HepG2 (cell line): Measurements from ENCODE around the gene CSNK1G1. TPM values are rescaled to one million over a fixed set of nuclear protein-coding genes. Genes with fewer than 3 reads are reported as not detected.

Source experiments
- GTF2F1 ChIP-seq: fragments of 150-350 bp; IDR thresholded peaks from 2 replicates; pipeline ENCODE4 v1.6.1; 2014; ENCODE audit warnings: low read length
- HMGXB3 ChIP-seq: sonication (generic); formaldehyde crosslinking; IDR thresholded peaks from 2 replicates; pipeline ENCODE4 v1.4.0; 2020; ENCODE audit warnings: missing genetic modification reagents, borderline replicate concordance
- HNF1B ChIP-seq: sonication (generic); formaldehyde crosslinking; IDR thresholded peaks from 2 replicates; pipeline ENCODE4 v1.5.1; 2020; ENCODE audit warnings: mild to moderate bottlenecking, moderate library complexity, missing genetic modification reagents
- IRF2 ChIP-seq: IDR thresholded peaks from 2 replicates; pipeline ENCODE4 v1.6.1; 2018; ENCODE audit warnings: missing genetic modification reagents, missing compliant biosample characterization
- NR0B2 ChIP-seq: sonication (generic); formaldehyde crosslinking; IDR thresholded peaks from 2 replicates; pipeline ENCODE4 v1.4.0; 2020; ENCODE audit warnings: mild to moderate bottlenecking, missing genetic modification reagents
- SMAD9 ChIP-seq: sonication (generic); formaldehyde crosslinking; IDR thresholded peaks from 2 replicates; pipeline ENCODE4 v1.5.1; 2020; ENCODE audit warnings: mild to moderate bottlenecking, missing genetic modification reagents
- SNAPC5 ChIP-seq: sonication (generic); formaldehyde crosslinking; IDR thresholded peaks from 2 replicates; pipeline ENCODE4 v1.8.1; 2023; ENCODE audit warnings: mild to moderate bottlenecking, missing genetic modification reagents, borderline replicate concordance
- ZBTB25 ChIP-seq: IDR thresholded peaks from 2 replicates; pipeline ENCODE4 v1.6.1; 2018; ENCODE audit warnings: missing genetic modification reagents
- ZBTB26 ChIP-seq: IDR thresholded peaks from 2 replicates; pipeline ENCODE4 v1.6.1; 2016; ENCODE audit warnings: missing compliant biosample characterization, missing genetic modification reagents, borderline replicate concordance
- ZNF646 ChIP-seq: sonication (generic); formaldehyde crosslinking; IDR thresholded peaks from 2 replicates; pipeline ENCODE4 v1.9.0; 2021; ENCODE audit warnings: mild to moderate bottlenecking, missing genetic modification reagents
- ZNF841 ChIP-seq: sonication (generic); formaldehyde crosslinking; IDR thresholded peaks from 2 replicates; pipeline ENCODE4 v1.8.1; 2023; ENCODE audit warnings: missing genetic modification reagents, borderline replicate concordance
- polyA plus RNA-seq, 8 experiments: library from polyadenylated mRNA; depleted of rRNA in 3 of 8; stranded (reverse) in 7 of 8; unstranded in 1 of 8; fragments of >200 nt; fragmentation: Illumina TruSeq in 4 of 8; extraction: Trizol in 4 of 8; gene quantifications; 2 replicates each; pipeline versions ENCODE4 v1.2.1 to v1.2.3, GENCODE V29; 2011 to 2016; ENCODE audit warnings: low read depth in 4 of 8, missing spikeins in 1 of 8, mixed read lengths in 1 of 8; ENCODE audit not compliant: insufficient read depth in 1 of 8
- total RNA-seq, 5 experiments: library from RNA; depleted of rRNA; stranded (reverse); fragments of >200 nt; fragmentation: Illumina TruSeq; extraction: Trizol; gene quantifications; 2 replicates each; pipeline ENCODE4 v1.2.3, GENCODE V29; 2016; ENCODE audit warnings: low read depth in 1 of 5

Gene CSNK1G1
- total and polyA plus RNA-seq, 2 of the 13 experiments (the other 11 are each of a cell fraction or from before 2014, with no cell fraction given): 8.5 to 12.6 TPM

- TF ChIP-seq NR0B2 (CRISPR knock-in tag) (0 out of 2 replicates have a peak, but pooled peaks have one; percentile 34), IRF2 (CRISPR knock-in tag) (peak; percentile 60; the same call in 1 of the 2 replicates), SNAPC5 (CRISPR knock-in tag) (no peak), ZBTB25 (CRISPR knock-in tag) (no peak), SMAD9 (no peak), ZNF646 (CRISPR knock-in tag) (no peak), ZNF841 (CRISPR knock-in tag) (no peak), GTF2F1 (no peak), HNF1B (CRISPR knock-in tag) (peak; percentile 85), ZBTB26 (CRISPR knock-in tag) (peak; percentile 69; the same call in 1 of the 2 replicates), HMGXB3 (CRISPR knock-in tag) (peak; percentile 25; the same call in 1 of the 2 replicates)
Measured at GRCh38 chr15:64153480-64154367, 202.2 kb downstream of the CSNK1G1 start (continued).
